ENCODE data around the gene SATB1. TPM values are rescaled to one million over a fixed set of nuclear protein-coding genes. Genes with fewer than 3 reads are reported as not detected.

SATB1 gene
- total and polyA plus RNA-seq, 4 experiments from 2014 or later: 101 to 211 (median 160) TPM

GRCh38 chr3:18442756-18443664, 17.9 kb upstream of the SATB1 start:
- Mint-ChIP-seq H3K27ac (peak overlapping the region; percentile 83 to 95 (median 92)), H3K9me3 (peaks cover 0 to 2% (median 0%) of the 10 kb centered on the region in 8 donors), H3K4me3 (peak overlapping the region; percentile 93 to 98 (median 95)), H3K4me1 (peaks cover 34 to 82% (median 55%) of the 10 kb centered on the region in 4 donors), H3K27me3 (no peaks in the 10 kb centered on the region), H3K36me3 (peaks cover 9 to 37% of the 10 kb centered on the region in 2 donors)
- Histone ChIP-seq H3K9me3 (ENCODE audit: control insufficient read depth in 1 of 2, low read length in 2 of 2) (no peaks in the 10 kb centered on the region), H3K36me3 (ENCODE audit: insufficient read depth, low read length) (no peaks in the 10 kb centered on the region), H3K4me3 (ENCODE audit: low read length in 2 of 2) (peak overlapping the region; percentile 82 to 91), H3K27me3 (ENCODE audit: insufficient read depth, low read length) (no peaks in the 10 kb centered on the region), H3K4me1 (ENCODE audit: insufficient read depth, low read length) (peaks cover 64% of the 10 kb centered on the region), H3K27ac (ENCODE audit: low read depth, low read length) (peak overlapping the region; percentile 83)
- intact Hi-C loops (cut with micrococcal nuclease): loop anchor here (5.0 kb wide), 1 partner anchor 36 kb away; no protein-coding TSS in a partner anchor
- ChIA-PET CTCF (ENCODE audit: partially characterized antibody) (interaction anchor here (1.5 to 1.7 kb wide), 2 partner anchors 12 to 117 kb away, joined by 5 to 7 read pairs; no protein-coding TSS in a partner anchor), POLR2A (ENCODE audit: partially characterized antibody) (interaction anchor here (1.5 to 5.5 kb wide), 6 partner anchors 10 to 282 kb away, joined by 4 to 88 read pairs (median 7); partner anchors contain the start of gene SATB1)
- peak in 1 of 5 donors; percentile 27 for DNase-seq

- CTCF ChIA-PET (ENCODE audit: partially characterized antibody): interaction anchor here (1.5 kb wide), 1 partner anchor 118 kb away, joined by 7 read pairs; no protein-coding TSS in a partner anchor
Measured at GRCh38 chr3:18441551-18441950, 16.4 kb upstream of the SATB1 start.

GRCh38 chr3:18440066-18440722, 15.1 kb upstream of the SATB1 start:
- Histone ChIP-seq H3K36me3 (ENCODE audit: insufficient read depth, low read length) (no peaks in the 10 kb centered on the region), H3K27ac (ENCODE audit: low read depth, low read length) (peak overlapping the region; percentile 73), H3K4me3 (ENCODE audit: low read length in 2 of 2) (peak overlapping the region in 1 of 2 donors; percentile 14), H3K27me3 (ENCODE audit: insufficient read depth, low read length) (no peaks in the 10 kb centered on the region), H3K4me1 (ENCODE audit: insufficient read depth, low read length) (peaks cover 75% of the 10 kb centered on the region), H3K9me3 (ENCODE audit: control insufficient read depth in 1 of 2, low read length in 2 of 2) (no peaks in the 10 kb centered on the region)
- ChIA-PET CTCF (ENCODE audit: partially characterized antibody) (no interaction called here), POLR2A (ENCODE audit: partially characterized antibody) (interaction anchor here (1.0 to 1.5 kb wide), 5 partner anchors 10 to 347 kb away, joined by 3 to 6 read pairs (median 3); partner anchors contain the start of gene SATB1)
- Mint-ChIP-seq H3K4me3 (peak overlapping the region; percentile 67 to 87 (median 86)), H3K27me3 (no peaks in the 10 kb centered on the region), H3K36me3 (peaks cover 0 to 22% of the 10 kb centered on the region in 2 donors), H3K4me1 (peaks cover 31 to 75% (median 46%) of the 10 kb centered on the region in 4 donors), H3K9me3 (no peaks in the 10 kb centered on the region), H3K27ac (peak overlapping the region; percentile 77 to 95 (median 94))
- DNase-seq: no peak
- intact Hi-C loops (cut with micrococcal nuclease): loop anchor here (1.0 to 5.0 kb wide), 2 partner anchors 12 to 33 kb away; no protein-coding TSS in a partner anchor

More at GRCh38 chr3:18441551-18441950, 16.4 kb upstream of the SATB1 start:
- POLR2A ChIA-PET (ENCODE audit: partially characterized antibody): interaction anchor here (0.9 to 5.5 kb wide), 6 partner anchors 9 to 284 kb away, joined by 3 to 88 read pairs (median 7); partner anchors contain the start of gene SATB1
- Histone ChIP-seq H3K9me3 (ENCODE audit: control insufficient read depth in 1 of 2, low read length in 2 of 2) (no peaks in the 10 kb centered on the region), H3K36me3 (ENCODE audit: insufficient read depth, low read length) (no peaks in the 10 kb centered on the region), H3K4me1 (ENCODE audit: insufficient read depth, low read length) (peaks cover 72% of the 10 kb centered on the region), H3K27me3 (ENCODE audit: insufficient read depth, low read length) (no peaks in the 10 kb centered on the region), H3K4me3 (ENCODE audit: low read length in 2 of 2) (no peak overlapping the region), H3K27ac (ENCODE audit: low read depth, low read length) (peak overlapping the region; percentile 15)
- intact Hi-C loops (cut with micrococcal nuclease): loop anchor here (5.0 kb wide), 1 partner anchor 34 kb away; no protein-coding TSS in a partner anchor
- Mint-ChIP-seq H3K4me1 (peaks cover 27 to 75% (median 47%) of the 10 kb centered on the region in 4 donors), H3K9me3 (no peaks in the 10 kb centered on the region), H3K27ac (peak overlapping the region; percentile 13 to 94 (median 77)), H3K36me3 (peaks cover 0 to 29% of the 10 kb centered on the region in 2 donors), H3K4me3 (peak overlapping the region; percentile 67 to 87 (median 86)), H3K27me3 (no peaks in the 10 kb centered on the region)
- no peak for DNase-seq

GRCh38 chr3:18439281-18439680, 14.1 kb upstream of the SATB1 start:
- no peaks in the 10 kb centered on the region for H3K27me3 ChIP-seq (ENCODE audit: insufficient read depth, low read length)
- H3K36me3 ChIP-seq (ENCODE audit: insufficient read depth, low read length): no peaks in the 10 kb centered on the region
- no peaks in the 10 kb centered on the region for H3K27me3 Mint-ChIP-seq
- peaks cover 82% of the 10 kb centered on the region for H3K4me1 ChIP-seq (ENCODE audit: insufficient read depth, low read length)
- DNase-seq: no peak
- peaks cover 35 to 80% (median 52%) of the 10 kb centered on the region in 4 donors for H3K4me1 Mint-ChIP-seq
- ChIA-PET CTCF (ENCODE audit: partially characterized antibody) (no interaction called here), POLR2A (ENCODE audit: partially characterized antibody) (interaction anchor here (1.1 to 1.8 kb wide), 5 partner anchors 9 to 38 kb away, joined by 4 to 15 read pairs (median 4); partner anchors contain the start of gene SATB1)
- no peaks in the 10 kb centered on the region for H3K9me3 ChIP-seq (ENCODE audit: control insufficient read depth in 1 of 2, low read length in 2 of 2)
- H3K27ac Mint-ChIP-seq: peak overlapping the region; percentile 77 to 95 (median 94)
- intact Hi-C loops (cut with micrococcal nuclease): no loop called here
- H3K36me3 Mint-ChIP-seq: peaks cover 0 to 21% of the 10 kb centered on the region in 2 donors
- no peak overlapping the region for H3K4me3 ChIP-seq (ENCODE audit: low read length in 2 of 2)
- peak overlapping the region; percentile 67 to 87 (median 86) for H3K4me3 Mint-ChIP-seq
- peak overlapping the region; percentile 73 for H3K27ac ChIP-seq (ENCODE audit: low read depth, low read length)
- H3K9me3 Mint-ChIP-seq: no peaks in the 10 kb centered on the region

- Histone ChIP-seq H3K9me3 (ENCODE audit: control insufficient read depth in 1 of 2, low read length in 2 of 2) (no peaks in the 10 kb centered on the region), H3K4me3 (ENCODE audit: low read length in 2 of 2) (peak overlapping the region in 1 of 2 donors; percentile 39), H3K36me3 (ENCODE audit: insufficient read depth, low read length) (no peaks in the 10 kb centered on the region), H3K27ac (ENCODE audit: low read depth, low read length) (peak overlapping the region; percentile 73), H3K27me3 (ENCODE audit: insufficient read depth, low read length) (no peaks in the 10 kb centered on the region), H3K4me1 (ENCODE audit: insufficient read depth, low read length) (peaks cover 89% of the 10 kb centered on the region)
- no peaks in the 10 kb centered on the region for H3K27me3 Mint-ChIP-seq
- H3K36me3 Mint-ChIP-seq: peaks cover 0 to 14% of the 10 kb centered on the region in 2 donors
- ChIA-PET POLR2A (ENCODE audit: partially characterized antibody) (interaction anchor here (0.7 to 1.8 kb wide), 7 partner anchors 9 to 319 kb away, joined by 3 to 15 read pairs (median 4); partner anchors contain the start of gene SATB1), CTCF (ENCODE audit: partially characterized antibody) (interaction anchor here (0.5 to 1.2 kb wide), 6 partner anchors 17 to 684 kb away, joined by 3 to 5 read pairs (median 4); no protein-coding TSS in a partner anchor)
- no peaks in the 10 kb centered on the region for H3K9me3 Mint-ChIP-seq
- DNase-seq: peak; percentile 66 to 87 (median 75)
- H3K4me3 Mint-ChIP-seq: peak overlapping the region; percentile 67 to 87 (median 84)
- intact Hi-C loops (cut with micrococcal nuclease): no loop called here
- peaks cover 35 to 78% (median 52%) of the 10 kb centered on the region in 4 donors for H3K4me1 Mint-ChIP-seq
- H3K27ac Mint-ChIP-seq: peak overlapping the region; percentile 77 to 95 (median 94)
Measured at GRCh38 chr3:18438586-18438985, 13.4 kb upstream of the SATB1 start.

- H3K36me3 Mint-ChIP-seq: peaks cover 0 to 7% of the 10 kb centered on the region in 2 donors
- H3K27ac Mint-ChIP-seq: peak overlapping the region; percentile 24 to 93 (median 86)
- Histone ChIP-seq H3K36me3 (ENCODE audit: insufficient read depth, low read length) (no peaks in the 10 kb centered on the region), H3K9me3 (ENCODE audit: control insufficient read depth in 1 of 2, low read length in 2 of 2) (no peaks in the 10 kb centered on the region), H3K27ac (ENCODE audit: low read depth, low read length) (peak overlapping the region; percentile 38), H3K4me1 (ENCODE audit: insufficient read depth, low read length) (peaks cover 95% of the 10 kb centered on the region), H3K4me3 (ENCODE audit: low read length in 2 of 2) (peak overlapping the region in 1 of 2 donors; percentile 17), H3K27me3 (ENCODE audit: insufficient read depth, low read length) (no peaks in the 10 kb centered on the region)
- CTCF ChIA-PET (ENCODE audit: partially characterized antibody): interaction anchor here (0.8 kb wide), 1 partner anchor 124 kb away, joined by 3 read pairs; no protein-coding TSS in a partner anchor
- H3K9me3 Mint-ChIP-seq: no peaks in the 10 kb centered on the region
- no peaks in the 10 kb centered on the region for H3K27me3 Mint-ChIP-seq
- DNase-seq: no peak
- POLR2A ChIA-PET (ENCODE audit: partially characterized antibody): interaction anchor here (0.6 to 8.2 kb wide), 6 partner anchors 7 to 70 kb away, joined by 3 to 88 read pairs (median 6); partner anchors contain the start of gene SATB1
- intact Hi-C loops (cut with micrococcal nuclease): no loop called here
- peak overlapping the region; percentile 73 to 85 (median 82) for H3K4me3 Mint-ChIP-seq
- H3K4me1 Mint-ChIP-seq: peaks cover 44 to 78% (median 63%) of the 10 kb centered on the region in 4 donors
Measured at GRCh38 chr3:18436213-18436612, 11.1 kb upstream of the SATB1 start.

All from CD4-positive, alpha-beta memory T cell (primary cell).